NOMO-1 treated with dmso at 0.1 percent for 144 hours (cell line): ENCODE measurements around the gene PPRC1.
"Not testable (repeated sequence)": the region's sequence is repeated elsewhere in the genome, so short reads cannot be mapped to it uniquely, and the experiment has no call there.

Experiments
- DNase-seq: peaks from one replicate; lab custom pipeline; 2025; ENCODE audit not compliant: unreplicated experiment; lab: John Stamatoyannopoulos, UW

Gene PPRC1

GRCh38 chr10:102188298-102188940 is 55.6 kb downstream of the PPRC1 start:
- DNase-seq: no peak

GRCh38 chr10:102188941-102189898 is 56.4 kb downstream of the PPRC1 start:
- not testable (repeated sequence) for DNase-seq

GRCh38 chr10:102191956-102192355 is 59.1 kb downstream of the PPRC1 start:
- DNase-seq: no peak

GRCh38 chr10:102195296-102195870 is 62.5 kb downstream of the PPRC1 start:
- DNase-seq: no peak

GRCh38 chr10:102196893-102197292 is 64.1 kb downstream of the PPRC1 start:
- DNase-seq: no peak

GRCh38 chr10:102198027-102198426 is 65.2 kb downstream of the PPRC1 start:
- no peak for DNase-seq
